HepG2 (cell line): ENCODE data around the gene CTXN1. TPM values are rescaled to one million over a fixed set of nuclear protein-coding genes. Genes with fewer than 3 reads are reported as not detected.

Experiments
- AGO2 ChIP-seq: fragments of 200-400 bp; formaldehyde crosslinking; optimal IDR thresholded peaks from 2 replicates; pipeline ENCODE3; 2017; ENCODE audit warnings: mild to moderate bottlenecking, low read depth, low read length, moderate library complexity
- BCLAF1 ChIP-seq: fragments of 450-650 bp; IDR thresholded peaks from 2 replicates; pipeline ENCODE4 v1.6.1; 2017; ENCODE audit warnings: mild to moderate bottlenecking
- EP300 ChIP-seq, 3 experiments: sonication (generic) in 1 of 3; formaldehyde crosslinking in 1 of 3; IDR thresholded peaks; 2 replicates each; pipeline versions ENCODE4 v1.5.1 to v1.6.1; 2011 to 2020; ENCODE audit warnings: low read depth in 2 of 3, low read length in 2 of 3, borderline replicate concordance in 1 of 3, improper control_type of control experiment in 1 of 3, mild to moderate bottlenecking in 1 of 3, missing genetic modification reagents in 1 of 3, moderate library complexity in 1 of 3
- ETV6 ChIP-seq: sonication (generic); formaldehyde crosslinking; conservative IDR thresholded peaks from 2 replicates; pipeline ENCODE4 v1.4.0; 2020; ENCODE audit warnings: missing genetic modification reagents
- GABPB1 ChIP-seq: IDR thresholded peaks from 2 replicates; pipeline ENCODE4 v1.6.1; 2016; ENCODE audit warnings: mild to moderate bottlenecking, missing genetic modification reagents, moderate library complexity, missing compliant biosample characterization
- HINFP ChIP-seq: sonication (generic); formaldehyde crosslinking; IDR thresholded peaks from 2 replicates; pipeline ENCODE4 v1.4.0; 2020; ENCODE audit warnings: low read depth, mild to moderate bottlenecking, missing genetic modification reagents
- HMGA1 ChIP-seq: sonication (generic); formaldehyde crosslinking; conservative IDR thresholded peaks from 2 replicates; pipeline ENCODE4 v1.4.0; 2020; ENCODE audit warnings: missing genetic modification reagents
- HOXA7 ChIP-seq: sonication (generic); formaldehyde crosslinking; IDR thresholded peaks from 2 replicates; pipeline ENCODE4 v1.8.1; 2022; ENCODE audit warnings: mild to moderate bottlenecking, missing genetic modification reagents, moderate library complexity
- MIER2 ChIP-seq: IDR thresholded peaks from 2 replicates; pipeline ENCODE4 v1.6.1; 2016; ENCODE audit warnings: missing biosample characterization, missing genetic modification reagents
- SRY ChIP-seq: sonication (generic); formaldehyde crosslinking; IDR thresholded peaks from 2 replicates; pipeline ENCODE4 v1.8.0; 2022; ENCODE audit warnings: mild to moderate bottlenecking, missing genetic modification reagents
- ZHX2 ChIP-seq, 2 experiments: sonication (generic) in 1 of 2; formaldehyde crosslinking in 1 of 2; IDR thresholded peaks; 2 replicates each; pipeline versions ENCODE4 v1.6.1 to v1.9.0; 2014 to 2022; ENCODE audit warnings: antibody characterized with exemption in 1 of 2, borderline replicate concordance in 1 of 2, inconsistent platforms in 1 of 2, low read depth in 1 of 2, missing genetic modification reagents in 1 of 2
- ZMYM4 ChIP-seq: sonication (generic); formaldehyde crosslinking; IDR thresholded peaks from 2 replicates; pipeline ENCODE4 v1.8.1; 2023; ENCODE audit warnings: mild to moderate bottlenecking, missing genetic modification reagents
- ZNF484 ChIP-seq: sonication (generic); formaldehyde crosslinking; IDR thresholded peaks from 2 replicates; pipeline ENCODE4 v1.5.1; 2020; ENCODE audit warnings: mild to moderate bottlenecking, low read depth, missing genetic modification reagents, borderline replicate concordance
- ZNF562 ChIP-seq: sonication (generic); formaldehyde crosslinking; IDR thresholded peaks from 2 replicates; pipeline ENCODE4 v1.8.0; 2022; ENCODE audit warnings: missing genetic modification reagents, borderline replicate concordance
- ZNF577 ChIP-seq: sonication (generic); formaldehyde crosslinking; IDR thresholded peaks from 2 replicates; pipeline ENCODE4 v1.4.0; 2020; ENCODE audit warnings: mild to moderate bottlenecking, low read depth, missing genetic modification reagents, borderline replicate concordance
- ZSCAN20 ChIP-seq: sonication (generic); formaldehyde crosslinking; IDR thresholded peaks from 2 replicates; pipeline ENCODE4 v1.4.0; 2020; ENCODE audit warnings: missing genetic modification reagents, mild to moderate bottlenecking, borderline replicate concordance
- ZSCAN30 ChIP-seq: sonication (generic); formaldehyde crosslinking; IDR thresholded peaks from 2 replicates; pipeline ENCODE4 v1.5.0; 2020; ENCODE audit warnings: mild to moderate bottlenecking, missing genetic modification reagents
- polyA plus RNA-seq, 8 experiments: library from polyadenylated mRNA; depleted of rRNA in 3 of 8; stranded (reverse) in 7 of 8; unstranded in 1 of 8; fragments of >200 nt; fragmentation: Illumina TruSeq in 4 of 8; extraction: Trizol in 4 of 8; gene quantifications; 2 replicates each; pipeline versions ENCODE4 v1.2.1 to v1.2.3, GENCODE V29; 2011 to 2016; ENCODE audit warnings: low read depth in 4 of 8, missing spikeins in 1 of 8, mixed read lengths in 1 of 8; ENCODE audit not compliant: insufficient read depth in 1 of 8
- total RNA-seq, 5 experiments: library from RNA; depleted of rRNA; stranded (reverse); fragments of >200 nt; fragmentation: Illumina TruSeq; extraction: Trizol; gene quantifications; 2 replicates each; pipeline ENCODE4 v1.2.3, GENCODE V29; 2016; ENCODE audit warnings: low read depth in 1 of 5

Gene CTXN1
- total and polyA plus RNA-seq, 2 of the 13 experiments (the other 11 are each of a cell fraction or from before 2014, with no cell fraction given): 0.11 TPM; not detected in 1

- TF ChIP-seq ZSCAN30 (CRISPR knock-in tag) (no peak), ZNF562 (CRISPR knock-in tag) (no peak; the same call in 1 of the 2 replicates), BCLAF1 (no peak), HMGA1 (CRISPR knock-in tag) (no peak), ZHX2 (IDR thresholded peaks at IDR 0.05; ENCODE audit: low read depth) (no peak), ZHX2 (CRISPR knock-in tag; IDR thresholded peaks at IDR 0.05; ENCODE audit: borderline replicate concordance) (no peak), MIER2 (CRISPR knock-in tag) (no peak), AGO2 (peak; percentile 64), ZSCAN20 (CRISPR knock-in tag) (0 out of 2 replicates have a peak, but pooled peaks have one; percentile 53), SRY (CRISPR knock-in tag) (no peak; the same call in 1 of the 2 replicates), ZNF484 (no peak), HOXA7 (CRISPR knock-in tag) (0 out of 2 replicates have a peak, but pooled peaks have one; percentile 40), ZNF577 (no peak), ETV6 (no peak), HINFP (CRISPR knock-in tag) (no peak), ZMYM4 (CRISPR knock-in tag) (no peak), GABPB1 (peak; percentile 51; the same call in 1 of the 2 replicates), EP300 (IDR thresholded peaks at IDR 0.05; ENCODE audit: low read depth in 2 of 2, low read length in 2 of 2) (no peak), EP300 (CRISPR knock-in tag; IDR thresholded peaks at IDR 0.05; ENCODE audit: borderline replicate concordance) (no peak)
Observed at GRCh38 chr19:7916103-7916954, 9.6 kb downstream of the CTXN1 start (continued).
